SW480 (cell line): ENCODE data around the gene SNTB2.
A peak's percentile ranks its signal among the peaks of the same experiment; 100 is the strongest.

Experiments
- DNase-seq: peaks from one replicate; pipeline ENCODE4 v3.0.0-alpha.2; 2016; ENCODE audit warnings: low spot score

The SNTB2 gene

DNA sequence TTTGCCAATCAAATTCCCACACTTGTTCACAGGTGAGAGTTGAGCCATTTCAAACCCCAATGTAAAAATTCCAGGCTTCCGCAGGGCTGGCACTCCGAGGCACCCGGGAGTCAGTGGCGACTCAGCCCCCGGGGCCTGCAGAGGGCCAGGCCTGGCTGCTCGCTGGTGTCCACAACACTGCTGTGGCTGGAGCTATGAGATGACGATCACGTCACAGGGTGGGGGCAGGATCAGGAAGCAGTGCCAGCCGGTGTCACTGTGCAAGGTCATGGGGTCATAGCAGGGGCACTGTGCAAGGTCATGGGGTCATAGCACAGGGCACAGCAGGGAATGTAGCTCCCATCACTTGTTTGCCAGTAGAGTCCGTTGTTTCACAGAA is 131.9 kb downstream of the SNTB2 start:
- DNase-seq: no peak

DNA sequence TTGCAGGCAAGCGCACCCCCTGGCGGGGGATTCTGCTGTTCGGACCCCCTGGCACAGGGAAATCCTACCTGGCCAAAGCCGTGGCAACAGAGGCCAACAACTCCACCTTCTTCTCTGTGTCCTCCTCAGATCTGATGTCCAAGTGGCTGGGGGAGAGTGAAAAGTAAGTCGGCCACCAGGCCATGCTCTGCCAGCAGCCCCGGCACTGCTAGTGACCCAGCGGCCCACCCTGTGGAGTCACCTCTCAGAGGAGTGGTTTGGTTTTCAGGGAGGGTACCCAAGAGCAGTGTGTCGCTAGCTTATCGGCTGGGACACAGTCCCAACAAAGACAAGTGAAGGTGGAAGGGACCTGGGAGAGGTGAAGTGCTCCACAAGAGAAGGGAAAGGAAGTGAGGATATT is 132.4 kb downstream of the SNTB2 start:
- DNase-seq: no peak

DNA sequence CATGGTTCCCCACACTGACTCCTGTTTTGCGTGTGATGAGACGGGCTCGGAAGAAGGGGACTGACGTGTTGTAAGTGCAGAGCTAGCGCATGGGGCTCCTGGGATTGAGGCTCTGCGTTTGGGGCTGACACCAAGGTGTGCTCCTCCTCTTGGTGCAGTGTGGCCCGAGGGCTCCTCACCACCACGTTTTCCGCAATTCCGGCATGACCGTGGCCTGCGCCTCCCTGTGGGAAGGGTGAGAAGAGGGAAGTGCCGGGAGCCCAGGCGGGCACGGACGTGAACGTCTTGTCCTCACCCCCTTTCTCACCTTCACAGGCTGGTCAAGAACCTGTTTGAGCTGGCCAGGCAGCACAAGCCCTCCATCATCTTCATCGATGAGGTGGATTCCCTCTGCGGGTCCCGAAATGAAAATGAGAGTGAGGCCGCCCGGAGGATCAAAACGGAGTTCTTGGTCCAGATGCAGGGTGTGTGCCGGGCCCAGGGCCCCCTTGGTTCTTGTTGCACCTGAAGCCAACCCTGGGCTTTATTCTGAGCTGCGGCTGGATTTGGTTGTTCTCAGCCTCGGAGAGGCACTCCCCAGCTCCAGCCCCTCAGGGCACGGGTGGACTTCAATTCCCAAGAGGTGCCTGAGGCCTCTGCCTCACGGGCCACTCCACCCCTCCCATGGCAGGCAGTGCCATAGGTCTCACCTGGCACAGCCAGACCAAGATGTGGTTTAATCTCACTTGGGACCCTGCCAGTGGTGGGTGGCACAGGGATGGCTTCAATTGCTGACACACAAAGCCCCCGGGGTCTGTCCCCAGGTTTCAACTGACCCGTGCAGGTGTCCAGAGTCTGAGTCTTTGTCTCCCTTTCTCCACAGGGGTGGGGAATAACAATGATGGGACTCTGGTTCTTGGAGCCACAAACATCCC is 133.1 kb downstream of the SNTB2 start:
- no peak for DNase-seq

DNA sequence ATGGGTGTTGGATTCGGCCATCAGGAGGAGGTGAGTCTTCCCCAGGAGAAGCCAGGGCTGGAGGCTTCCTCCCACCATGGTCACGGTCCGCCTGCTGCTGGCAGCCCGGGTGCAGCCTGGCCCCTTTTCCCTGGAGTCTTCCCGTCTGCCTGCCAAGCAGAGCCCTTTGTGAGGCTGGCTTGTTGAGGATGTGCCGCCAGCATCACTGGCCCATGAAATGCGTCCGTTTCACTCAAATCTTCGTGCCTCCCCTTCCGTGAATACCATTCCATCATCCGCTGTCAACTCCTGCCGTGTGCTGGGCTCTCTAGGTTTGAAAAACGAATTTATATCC is 133.7 kb downstream of the SNTB2 start:
- no peak for DNase-seq

DNA sequence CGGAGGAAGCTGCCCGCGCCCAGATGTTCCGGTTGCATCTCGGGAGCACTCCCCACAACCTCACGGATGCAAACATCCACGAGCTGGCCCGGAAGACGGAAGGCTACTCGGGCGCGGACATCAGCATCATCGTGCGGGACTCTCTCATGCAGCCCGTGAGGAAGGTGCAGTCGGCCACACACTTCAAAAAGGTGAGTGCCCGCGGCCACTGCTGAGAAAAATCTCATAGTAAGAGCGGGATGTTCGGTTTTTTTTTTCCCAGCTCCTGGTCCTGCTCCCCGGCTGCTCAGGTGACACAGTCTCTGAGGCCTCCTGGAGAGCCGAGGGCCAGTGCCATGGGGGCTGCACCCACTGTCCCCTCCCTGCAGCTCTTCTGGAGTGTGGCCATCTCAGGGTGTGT is 134.1 kb downstream of the SNTB2 start:
- DNase-seq: no peak

DNA sequence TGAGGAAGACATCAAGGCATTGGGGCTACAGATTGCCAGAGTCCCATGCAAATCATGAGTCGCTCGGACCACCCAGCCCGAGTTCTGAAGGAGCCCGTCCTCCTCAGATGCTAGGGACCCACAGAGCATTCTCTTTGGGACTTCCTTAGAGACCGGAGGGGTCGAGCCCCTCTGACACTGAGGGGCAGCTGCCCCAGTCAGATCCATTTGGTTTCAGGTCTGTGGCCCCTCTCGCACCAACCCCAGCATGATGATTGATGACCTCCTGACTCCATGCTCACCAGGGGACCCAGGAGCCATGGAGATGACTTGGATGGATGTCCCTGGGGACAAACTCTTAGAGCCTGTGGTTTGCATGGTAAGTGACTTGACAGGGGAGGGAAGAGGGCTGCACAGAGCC is 135.4 kb downstream of the SNTB2 start:
- DNase-seq: no peak

DNA sequence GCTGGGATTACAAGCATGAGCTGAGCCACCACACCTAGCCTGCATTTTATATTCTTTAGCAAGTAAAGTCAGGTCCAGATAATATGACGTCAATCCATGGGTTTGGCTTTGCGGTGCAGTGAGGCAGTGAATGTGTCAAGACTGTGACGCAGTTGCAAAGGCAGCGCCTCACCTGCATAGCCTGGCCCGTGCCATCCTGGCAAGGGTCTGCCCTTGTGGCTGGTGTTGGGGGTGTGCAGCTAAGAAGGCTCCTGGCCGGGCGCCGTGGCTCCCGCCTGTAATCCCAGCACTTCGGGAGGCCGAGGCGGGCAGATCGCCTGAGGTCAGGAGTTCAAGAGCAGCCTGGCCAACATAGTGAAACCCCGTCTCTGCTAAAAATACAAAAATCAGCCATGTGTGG is 136.5 kb downstream of the SNTB2 start:
- no peak for DNase-seq

DNA sequence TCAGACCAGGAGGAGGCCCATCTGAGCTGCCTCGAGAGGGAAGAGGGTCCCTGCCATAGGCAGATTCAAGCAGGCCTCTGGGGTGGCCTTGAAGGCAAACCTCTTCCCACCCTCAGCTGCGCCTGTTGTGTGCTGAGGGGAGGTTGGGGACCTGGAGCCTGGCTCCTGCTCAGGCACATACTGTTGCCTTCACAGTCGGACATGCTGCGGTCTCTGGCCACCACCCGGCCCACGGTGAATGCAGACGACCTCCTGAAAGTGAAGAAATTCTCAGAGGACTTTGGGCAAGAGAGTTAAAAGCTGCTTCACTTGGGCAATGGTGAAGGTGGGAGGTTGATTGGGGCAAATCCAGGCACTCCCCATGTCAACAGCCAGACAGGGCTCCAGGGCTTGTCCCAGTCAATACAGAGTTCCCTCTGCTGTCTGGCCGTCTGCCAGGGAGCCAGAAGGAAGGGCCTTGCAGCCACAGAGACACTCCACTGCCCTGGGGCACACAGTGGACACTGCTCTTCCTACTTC is 137.1 kb downstream of the SNTB2 start:
- DNase-seq: no peak

DNA sequence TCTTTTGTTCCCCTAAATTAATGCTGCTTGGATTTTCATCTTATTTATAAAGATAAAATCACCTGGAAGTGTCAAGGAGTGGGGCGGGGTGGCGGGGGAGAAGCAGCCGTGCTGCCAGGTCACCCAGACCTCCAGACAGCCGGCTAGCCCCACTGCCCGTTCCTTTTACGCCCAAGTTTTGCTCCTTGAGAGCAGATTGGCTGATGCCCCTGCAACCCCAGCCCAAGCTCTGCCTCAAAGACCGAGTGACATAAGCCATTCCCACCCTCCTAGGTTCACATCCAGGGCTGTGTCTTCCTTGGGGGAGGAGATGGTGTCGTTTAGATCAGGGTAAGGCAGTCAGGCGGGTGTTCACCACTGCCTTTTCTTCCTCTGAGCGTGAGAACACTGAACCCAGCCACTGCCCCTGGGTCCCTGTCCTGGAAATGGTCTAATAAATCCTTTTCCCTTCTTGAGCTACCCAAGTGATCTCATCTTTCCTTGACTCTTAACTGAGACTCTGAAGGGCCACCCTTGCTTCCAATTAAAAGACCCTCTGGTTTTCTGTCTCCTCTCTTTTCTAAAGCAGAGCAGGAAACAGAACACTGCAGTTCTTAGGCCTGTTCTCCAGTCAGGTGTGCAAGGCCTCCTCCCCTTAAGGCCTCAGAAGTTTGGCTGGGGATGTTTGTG is 137.8 kb downstream of the SNTB2 start:
- DNase-seq: no peak

DNA sequence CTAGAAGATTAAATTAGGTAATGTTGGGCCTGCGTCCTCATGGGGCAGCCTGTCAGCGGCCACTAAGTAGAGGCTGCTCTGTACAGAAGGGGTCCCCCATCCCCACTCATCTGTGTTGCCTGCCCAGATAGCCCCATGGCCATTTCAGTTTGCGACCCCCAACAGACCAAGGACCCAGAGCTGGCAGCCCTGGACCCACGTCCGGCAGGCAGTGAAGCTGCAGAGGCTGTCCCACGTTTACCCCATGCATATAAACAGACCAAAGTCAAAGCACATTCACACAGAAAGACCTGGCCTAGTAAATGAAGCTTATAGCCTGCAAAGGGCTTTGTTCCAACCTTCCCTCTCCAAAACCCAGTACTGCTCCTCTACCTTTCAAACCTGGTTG is 138.8 kb downstream of the SNTB2 start:
- DNase-seq: no peak

DNA sequence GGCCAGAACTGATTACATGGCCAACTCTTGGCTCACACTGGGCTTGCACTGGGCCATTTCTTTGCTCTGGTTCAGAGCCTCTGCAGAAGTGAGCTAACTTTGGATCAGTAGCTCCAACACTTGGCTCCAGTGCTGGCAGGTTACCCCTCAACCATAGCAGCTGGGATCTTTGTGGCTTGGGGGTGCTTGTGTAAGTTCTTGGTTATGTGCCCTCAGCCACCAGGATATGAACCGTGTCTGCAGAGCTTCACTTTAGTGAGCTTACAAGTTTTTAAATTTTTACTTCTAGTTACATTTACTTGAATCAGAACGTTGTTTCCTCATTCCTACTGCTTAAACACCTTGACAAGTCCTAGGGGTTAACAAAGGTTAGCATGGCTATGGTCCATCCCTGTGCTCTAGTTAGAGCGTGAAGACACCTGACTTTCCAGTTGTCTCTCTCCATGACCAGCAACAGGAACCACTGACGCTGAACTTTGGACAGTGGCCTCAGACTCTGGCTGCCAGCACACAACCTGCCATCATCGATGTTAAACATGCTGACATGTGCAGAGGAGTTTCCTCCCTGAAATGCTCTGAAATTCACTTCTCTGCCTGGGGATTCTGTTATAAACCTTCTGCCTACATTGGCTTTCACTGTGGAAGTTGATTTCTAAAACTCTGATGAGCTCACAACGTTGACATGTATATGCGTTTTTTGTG is 139.4 kb downstream of the SNTB2 start:
- DNase-seq: no peak

DNA sequence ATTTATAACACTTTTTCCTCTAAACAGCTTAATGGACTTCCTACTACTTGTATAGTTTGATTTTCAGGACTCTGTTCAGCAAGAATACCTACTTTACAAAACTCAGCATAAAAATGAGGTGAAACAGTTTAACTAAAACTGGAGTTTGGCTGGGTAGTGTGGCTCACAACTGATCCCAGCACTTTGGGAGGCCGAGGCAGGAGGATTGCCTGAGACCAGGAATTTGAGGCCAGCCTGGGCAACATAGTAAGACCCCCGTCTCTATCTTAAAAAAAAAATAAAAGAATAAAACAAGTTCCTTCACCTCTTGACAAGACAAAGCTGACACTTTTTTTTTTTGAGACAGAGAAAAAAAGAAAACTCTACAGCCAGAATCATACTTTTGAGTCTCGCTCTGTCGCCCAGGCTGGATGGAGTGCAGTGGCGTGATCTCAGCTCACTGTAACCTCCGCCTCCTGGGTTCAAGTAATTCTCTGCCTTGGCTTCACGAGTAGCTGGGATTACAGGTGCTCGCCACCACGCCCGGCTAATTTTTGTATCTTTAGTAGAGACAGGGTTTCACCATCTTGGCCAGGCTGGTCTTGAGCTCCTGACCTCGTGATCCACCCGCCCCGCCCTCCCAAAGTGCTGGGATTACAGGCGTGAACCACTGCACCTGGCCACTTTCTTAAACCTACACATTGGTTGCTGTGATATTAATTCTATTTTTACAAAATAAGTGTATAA is 140.8 kb downstream of the SNTB2 start:
- DNase-seq: no peak

DNA sequence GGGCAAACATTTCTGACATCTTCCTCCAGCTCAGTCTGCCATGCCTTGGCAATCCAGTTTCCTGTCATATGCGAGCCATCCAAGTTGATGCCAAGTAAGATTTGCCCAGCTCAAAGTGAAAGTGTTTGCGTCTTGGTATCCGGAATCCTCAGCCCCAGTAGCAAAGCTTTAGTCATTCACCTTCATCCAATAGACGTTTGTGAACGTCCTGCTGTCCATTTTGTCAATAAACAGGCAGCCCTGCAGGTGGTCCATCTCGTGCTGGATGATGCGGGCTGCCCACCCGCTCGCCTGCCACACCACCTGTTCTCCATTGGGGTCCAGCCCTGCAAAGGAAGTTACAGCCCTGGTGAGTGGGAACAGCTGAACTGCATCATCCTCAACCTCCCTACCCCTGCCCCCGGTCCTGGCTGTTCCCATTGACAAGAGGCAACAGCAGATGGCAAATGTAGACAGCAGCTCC is 141.9 kb downstream of the SNTB2 start:
- DNase-seq: no peak

DNA sequence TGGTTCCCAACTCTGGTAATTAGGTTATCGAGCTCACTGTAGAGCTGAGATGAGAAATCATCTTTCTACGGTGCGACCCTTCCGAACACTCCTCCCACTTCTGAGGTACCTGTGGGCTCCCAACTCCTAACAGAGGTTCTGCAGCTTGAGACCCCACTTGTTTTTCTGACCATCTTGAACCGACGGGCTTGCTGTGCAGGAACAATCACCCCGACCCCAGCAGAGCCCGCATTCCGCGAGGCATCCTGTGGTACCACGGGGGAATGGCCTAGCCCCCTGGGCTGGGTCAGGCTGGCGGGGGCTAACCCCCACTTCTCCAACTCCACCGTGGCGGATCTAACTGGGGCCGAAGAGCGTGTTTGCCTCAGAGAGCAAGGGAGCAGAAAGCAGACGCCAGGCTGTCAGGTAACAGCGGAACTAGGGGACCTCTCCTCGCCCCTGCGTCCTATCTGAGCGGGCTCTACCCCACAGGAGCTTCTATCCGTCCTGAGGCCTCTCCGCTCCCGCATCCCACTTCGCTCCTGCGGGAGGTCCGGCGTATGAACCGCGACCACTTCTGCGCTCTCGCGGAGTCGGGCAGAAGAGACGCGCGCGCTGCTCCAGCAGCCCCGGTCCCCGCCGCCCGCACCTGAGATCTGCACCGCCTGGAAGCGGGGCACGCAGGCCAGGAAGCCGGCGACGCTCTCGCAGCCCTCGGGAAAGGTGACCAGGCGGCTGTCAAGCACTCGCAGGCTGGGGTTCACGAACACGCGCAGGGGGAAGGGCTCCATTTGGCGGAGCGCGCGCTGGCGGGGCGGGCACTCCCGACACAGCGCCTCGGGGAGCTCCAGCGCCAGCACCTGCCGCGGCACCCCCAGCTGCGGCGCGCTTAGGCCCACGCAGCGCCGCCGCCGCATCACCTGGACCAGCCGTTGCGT is 142.7 kb downstream of the SNTB2 start:
- peak; percentile 38 for DNase-seq

DNA sequence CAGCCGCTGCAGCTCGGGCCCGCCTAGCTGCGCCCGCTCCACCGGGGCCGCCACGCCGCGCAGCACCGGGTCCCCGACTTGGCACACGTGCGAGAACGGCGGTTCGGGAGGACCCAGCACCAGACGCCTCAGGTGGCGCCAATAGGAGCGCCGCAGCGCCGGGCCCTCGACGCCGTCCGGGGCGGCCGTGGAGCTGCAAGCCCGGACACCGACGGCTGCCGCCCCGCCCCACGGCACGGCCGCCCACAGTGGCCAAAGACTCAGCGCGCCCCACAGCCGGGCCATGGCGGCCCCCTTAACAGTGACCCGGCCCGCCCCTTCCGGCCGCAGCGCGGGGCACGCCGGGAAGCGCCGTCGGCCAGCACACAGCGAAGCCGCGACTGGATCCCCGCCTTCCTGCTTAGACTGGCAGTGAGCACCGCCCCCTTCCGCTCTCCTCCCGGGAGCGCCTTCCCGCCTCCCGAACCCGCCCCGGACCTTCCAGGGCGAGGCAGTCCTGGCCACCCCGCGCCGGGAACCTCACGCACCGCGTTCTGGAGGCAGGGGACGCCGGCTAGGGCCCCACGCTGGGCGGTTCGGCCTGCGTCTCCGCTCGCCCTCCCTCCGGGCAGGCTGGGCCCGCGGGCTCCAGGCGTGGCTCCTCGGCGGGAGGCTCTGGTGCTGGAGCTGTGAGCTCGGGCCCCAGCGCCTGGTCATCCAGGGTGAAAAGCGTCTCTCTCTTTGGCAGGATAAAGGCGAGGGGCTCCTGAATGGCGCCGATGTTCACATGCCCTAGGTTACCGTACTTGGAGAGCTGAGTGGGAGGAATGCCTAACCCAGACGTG is 143.5 kb downstream of the SNTB2 start, which contains the start of gene PDF:
Gene PDF, minus strand, starts transcription at position 303 of the 824 bp plus-strand sequence. Its CDS starts 18 bp downstream, at position 285.
- peak; percentile 94 for DNase-seq

DNA sequence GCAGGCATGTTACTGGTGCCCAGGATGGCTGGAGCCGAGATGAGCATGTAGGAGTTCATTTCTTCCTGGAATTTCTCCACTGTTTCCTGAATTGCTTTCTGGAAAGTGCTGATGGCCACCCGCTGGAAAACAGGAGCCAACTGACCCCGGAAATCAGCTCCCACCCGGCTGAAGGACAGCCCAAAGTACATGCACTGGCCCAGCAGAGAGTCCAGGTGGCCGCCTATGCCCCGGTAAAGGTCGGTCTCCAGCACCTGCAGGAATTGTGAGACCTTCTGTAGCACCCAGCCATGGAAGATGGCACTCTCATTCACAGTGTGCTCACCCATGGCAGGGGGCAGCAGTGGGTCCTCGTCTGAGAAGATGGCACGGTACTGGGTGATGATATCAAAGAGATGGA is 147.7 kb downstream of the SNTB2 start:
- no peak for DNase-seq

DNA sequence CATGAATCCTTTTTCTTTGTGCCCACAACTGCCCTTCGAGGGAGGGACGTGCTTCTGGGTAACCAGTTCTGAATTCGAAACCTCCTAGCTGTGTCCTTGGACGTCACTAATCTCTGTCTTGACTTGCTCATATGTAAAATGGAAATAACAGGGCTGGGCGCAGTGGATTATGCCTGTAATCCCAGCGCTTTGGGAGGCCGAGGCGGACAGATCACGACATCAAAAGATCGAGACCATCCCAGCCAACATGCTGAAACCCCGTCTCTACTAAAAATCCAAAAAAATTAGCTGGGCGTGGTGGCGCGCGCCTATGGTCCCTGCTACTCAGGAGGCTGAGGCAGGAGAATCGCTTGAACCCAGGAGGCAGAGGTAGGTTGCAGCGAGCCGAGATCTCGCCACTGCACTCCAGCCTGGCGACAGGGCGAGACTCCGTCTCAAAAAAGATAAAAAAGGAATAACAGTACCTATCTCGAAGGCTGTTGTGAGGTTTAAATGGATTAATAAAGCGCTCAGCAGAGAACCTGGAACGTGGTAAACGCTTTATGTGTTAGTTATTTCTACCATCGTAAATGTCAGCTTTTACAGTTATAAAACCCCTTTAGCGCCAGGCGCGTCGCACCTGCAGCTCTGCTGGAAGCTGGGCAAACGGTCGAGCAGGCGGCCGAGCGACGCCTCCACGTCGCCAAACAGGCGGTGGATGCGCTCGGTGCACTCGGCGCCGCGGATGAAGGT is 151.8 kb downstream of the SNTB2 start:
- no peak for DNase-seq

DNA sequence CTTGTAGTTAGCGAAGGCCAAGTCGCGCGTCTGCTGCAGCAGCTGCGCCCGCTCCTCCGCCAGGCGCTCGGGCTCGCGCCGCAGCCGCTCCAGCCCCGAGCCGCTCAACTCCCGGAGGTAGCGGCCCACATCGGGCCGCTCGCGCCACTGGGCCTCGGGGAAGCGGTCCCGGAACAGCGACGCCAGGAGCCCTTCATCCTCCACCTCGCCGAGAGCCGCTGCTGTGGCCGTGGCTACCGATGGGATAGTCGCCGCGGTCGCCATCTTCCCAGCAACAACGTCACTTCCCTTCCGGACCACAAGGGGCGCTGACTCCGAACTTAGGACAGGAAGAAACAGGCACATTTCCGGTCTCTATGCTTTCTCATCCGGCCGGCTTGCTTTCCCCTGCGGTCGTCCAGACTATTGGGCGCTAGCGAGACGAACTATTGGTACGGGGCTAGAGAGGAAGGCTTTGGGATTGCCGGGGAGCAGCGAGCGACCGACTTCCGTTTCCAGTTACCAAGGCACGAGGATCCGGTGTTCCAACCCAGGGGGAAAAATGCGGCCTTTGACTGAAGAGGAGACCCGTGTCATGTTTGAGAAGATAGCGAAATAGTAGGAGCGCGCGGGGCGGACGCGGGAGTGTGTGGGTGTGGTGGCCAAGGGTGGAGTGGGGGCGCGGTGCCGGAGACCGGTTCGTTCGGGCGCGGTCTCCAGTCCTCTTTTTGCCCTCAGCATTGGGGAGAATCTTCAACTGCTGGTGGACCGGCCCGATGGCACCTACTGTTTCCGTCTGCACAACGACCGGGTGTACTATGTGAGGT is 152.5 kb downstream of the SNTB2 start, which contains the start of the genes COG8 and NIP7:
Gene COG8, minus strand, starts transcription at position 276 of the 806 bp plus-strand sequence. Its CDS starts 12 bp downstream, at position 264.
Gene NIP7, plus strand, starts transcription at position 484 of the 806 bp plus-strand sequence. Its CDS starts 58 bp downstream, at position 542.
- DNase-seq: peak; percentile 99
